Astrocyte of the cerebellum (primary cell): Measurements from ENCODE around the gene ATG3.

ENCODE experiments used
- DNase-seq: peaks from one replicate; pipeline ENCODE4 v3.0.0-alpha.2; 2011; ENCODE audit warnings: low read depth
- H3K4me3 ChIP-seq: 2 replicates; pipeline ENCODE4 v1.5.1; 2011; ENCODE audit warnings: mild to moderate bottlenecking, low read depth, low read length, moderate library complexity
- in situ Hi-C: cut with HindIII; loops from 2 replicates; pipeline ENCODE4 v1.10.0; 2017; ENCODE audit warnings: low sequenced_read_pairs
- TF ChIP-seq, protein P1 (sequence below): IDR thresholded peaks from 2 replicates; pipeline ENCODE4 v1.5.1; 2012; ENCODE audit warnings: low read length, low read depth, moderate library complexity, mild to moderate bottlenecking; ENCODE audit errors: missing control alignments

ATG3 gene

DNA sequence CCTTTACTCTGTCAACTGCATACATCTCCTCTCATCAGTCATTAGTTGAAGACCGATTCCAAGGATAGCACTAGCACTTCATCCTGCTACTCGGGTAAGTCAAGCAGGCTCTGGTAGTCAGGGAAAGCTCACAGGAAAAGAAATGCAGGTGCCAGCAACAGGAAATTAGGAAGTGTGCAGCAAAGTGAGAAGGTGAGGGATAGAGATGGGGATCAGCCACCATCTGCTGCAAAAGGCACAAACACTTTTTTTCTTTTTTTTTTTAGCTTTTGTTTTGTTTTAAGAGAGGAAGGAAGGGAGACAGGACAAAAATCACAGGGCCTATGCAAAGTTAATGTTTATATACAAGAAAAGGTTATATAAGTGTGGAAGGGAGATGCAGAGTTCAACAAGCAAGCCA lies 53.5 kb downstream of the ATG3 start:
- in situ Hi-C loops, result loop anchor here (25.0 kb wide), 1 partner anchor 171 kb away; the partner anchor contains the start of gene CD200
- DNase-seq, result no peak
- TF ChIP-seq, protein P1, sequence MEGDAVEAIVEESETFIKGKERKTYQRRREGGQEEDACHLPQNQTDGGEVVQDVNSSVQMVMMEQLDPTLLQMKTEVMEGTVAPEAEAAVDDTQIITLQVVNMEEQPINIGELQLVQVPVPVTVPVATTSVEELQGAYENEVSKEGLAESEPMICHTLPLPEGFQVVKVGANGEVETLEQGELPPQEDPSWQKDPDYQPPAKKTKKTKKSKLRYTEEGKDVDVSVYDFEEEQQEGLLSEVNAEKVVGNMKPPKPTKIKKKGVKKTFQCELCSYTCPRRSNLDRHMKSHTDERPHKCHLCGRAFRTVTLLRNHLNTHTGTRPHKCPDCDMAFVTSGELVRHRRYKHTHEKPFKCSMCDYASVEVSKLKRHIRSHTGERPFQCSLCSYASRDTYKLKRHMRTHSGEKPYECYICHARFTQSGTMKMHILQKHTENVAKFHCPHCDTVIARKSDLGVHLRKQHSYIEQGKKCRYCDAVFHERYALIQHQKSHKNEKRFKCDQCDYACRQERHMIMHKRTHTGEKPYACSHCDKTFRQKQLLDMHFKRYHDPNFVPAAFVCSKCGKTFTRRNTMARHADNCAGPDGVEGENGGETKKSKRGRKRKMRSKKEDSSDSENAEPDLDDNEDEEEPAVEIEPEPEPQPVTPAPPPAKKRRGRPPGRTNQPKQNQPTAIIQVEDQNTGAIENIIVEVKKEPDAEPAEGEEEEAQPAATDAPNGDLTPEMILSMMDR, result no peak
- no peak overlapping the region for H3K4me3 ChIP-seq

DNA sequence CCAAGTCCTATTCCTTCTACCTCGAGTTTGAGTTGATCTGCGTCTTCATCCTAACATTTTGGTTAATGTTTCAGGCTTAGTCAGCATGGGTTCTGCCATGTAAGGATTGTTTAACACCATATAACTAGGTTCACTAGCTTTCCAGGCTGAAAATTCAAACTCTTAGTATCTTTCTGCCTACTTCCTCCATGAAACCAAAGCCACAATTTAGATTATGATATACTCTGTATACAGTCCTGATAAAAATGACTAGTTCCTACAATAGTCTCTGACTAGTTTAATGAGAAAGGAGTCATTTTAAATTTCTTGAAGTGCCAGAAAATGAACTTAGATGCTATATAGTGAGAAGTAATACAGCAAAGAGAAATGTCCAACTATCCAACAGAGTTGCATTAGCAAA lies 55.9 kb downstream of the ATG3 start:
- no peak for DNase-seq
- in situ Hi-C loops, result loop anchor here (25.0 kb wide), 1 partner anchor 169 kb away; the partner anchor contains the start of gene CD200
- H3K4me3 ChIP-seq, result no peak overlapping the region
- TF ChIP-seq, protein P1, result no peak

DNA sequence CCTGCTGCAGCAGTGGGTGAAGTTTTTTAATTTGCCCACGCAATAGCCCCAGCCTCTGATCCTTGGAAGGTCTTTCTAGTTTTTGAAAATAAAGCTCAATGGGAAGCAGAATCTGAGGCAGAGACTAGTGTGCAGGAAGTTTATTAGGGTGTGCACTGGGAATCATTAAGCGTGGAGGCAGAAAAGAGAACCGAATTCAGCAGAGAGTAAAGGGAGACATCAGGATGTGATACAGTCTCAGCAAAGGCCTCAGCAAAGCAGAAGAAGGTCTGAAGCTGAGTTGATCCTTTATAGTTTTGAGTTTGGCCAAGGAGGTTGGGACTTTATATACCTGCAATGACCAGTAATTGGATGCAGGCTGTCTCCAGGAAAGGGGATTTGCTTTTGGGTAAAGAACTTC lies 57.6 kb downstream of the ATG3 start:
- TF ChIP-seq, protein P1, result no peak
- DNase-seq, result no peak
- in situ Hi-C loops, result loop anchor here (25.0 kb wide), 1 partner anchor 167 kb away; the partner anchor contains the start of gene CD200
- H3K4me3 ChIP-seq, result no peak overlapping the region

DNA sequence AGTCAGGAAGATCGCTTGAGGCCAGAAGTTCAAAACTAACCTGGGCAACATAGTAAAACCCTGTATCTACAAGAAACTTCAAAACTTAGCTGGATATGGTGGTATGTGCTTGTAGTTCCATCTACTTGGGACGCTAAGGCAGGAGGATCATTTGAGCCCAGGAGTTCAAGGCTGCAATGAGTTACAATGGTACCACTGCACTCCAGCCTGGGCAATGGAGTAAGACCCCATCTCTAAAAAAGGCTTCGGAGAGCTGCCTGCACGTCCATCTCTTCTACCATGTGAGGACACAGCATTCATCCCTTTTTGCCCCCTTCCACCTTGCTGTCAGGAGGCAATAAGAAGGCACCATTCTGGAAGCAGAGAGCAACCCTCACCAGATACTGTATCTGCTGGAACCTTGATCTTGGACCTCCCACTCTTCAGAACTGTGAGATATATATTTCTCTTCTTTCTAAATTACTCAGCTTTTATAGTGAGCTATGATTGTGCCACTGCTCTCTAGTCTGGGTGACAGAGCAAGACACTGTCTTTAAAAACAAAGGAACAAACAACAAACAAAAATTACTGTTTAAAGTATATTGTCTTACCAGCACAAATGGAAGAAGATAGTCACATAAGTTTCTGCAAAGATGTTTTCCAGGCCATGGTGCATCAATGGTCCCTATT lies 58.3 kb downstream of the ATG3 start:
- DNase-seq, result no peak
- no peak overlapping the region for H3K4me3 ChIP-seq
- in situ Hi-C loops, result loop anchor here (25.0 kb wide), 1 partner anchor 166 kb away; the partner anchor contains the start of gene CD200
- TF ChIP-seq, protein P1, result no peak

DNA sequence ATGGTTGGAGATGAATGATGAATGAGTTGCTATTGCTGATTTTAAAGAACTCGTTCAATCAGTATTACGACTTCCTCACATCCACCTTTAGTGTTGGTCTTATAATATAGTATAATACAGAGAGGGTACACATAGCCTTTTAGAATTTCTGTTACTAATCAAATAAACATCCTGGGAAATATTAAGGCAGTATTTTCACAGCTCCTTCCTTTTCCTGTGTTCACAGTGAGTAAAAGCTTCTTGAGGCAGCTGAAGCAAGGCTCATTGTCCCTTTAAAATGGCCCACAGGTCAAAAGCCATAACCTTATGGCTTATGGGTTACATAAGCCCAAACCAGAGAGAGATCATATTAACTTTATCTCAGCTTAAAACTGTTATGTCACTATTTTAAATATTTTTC lies 61.1 kb downstream of the ATG3 start:
- no peak overlapping the region for H3K4me3 ChIP-seq
- in situ Hi-C loops, result loop anchor here (25.0 kb wide), 1 partner anchor 163 kb away; the partner anchor contains the start of gene CD200
- DNase-seq, result no peak
- TF ChIP-seq, protein P1, result no peak

DNA sequence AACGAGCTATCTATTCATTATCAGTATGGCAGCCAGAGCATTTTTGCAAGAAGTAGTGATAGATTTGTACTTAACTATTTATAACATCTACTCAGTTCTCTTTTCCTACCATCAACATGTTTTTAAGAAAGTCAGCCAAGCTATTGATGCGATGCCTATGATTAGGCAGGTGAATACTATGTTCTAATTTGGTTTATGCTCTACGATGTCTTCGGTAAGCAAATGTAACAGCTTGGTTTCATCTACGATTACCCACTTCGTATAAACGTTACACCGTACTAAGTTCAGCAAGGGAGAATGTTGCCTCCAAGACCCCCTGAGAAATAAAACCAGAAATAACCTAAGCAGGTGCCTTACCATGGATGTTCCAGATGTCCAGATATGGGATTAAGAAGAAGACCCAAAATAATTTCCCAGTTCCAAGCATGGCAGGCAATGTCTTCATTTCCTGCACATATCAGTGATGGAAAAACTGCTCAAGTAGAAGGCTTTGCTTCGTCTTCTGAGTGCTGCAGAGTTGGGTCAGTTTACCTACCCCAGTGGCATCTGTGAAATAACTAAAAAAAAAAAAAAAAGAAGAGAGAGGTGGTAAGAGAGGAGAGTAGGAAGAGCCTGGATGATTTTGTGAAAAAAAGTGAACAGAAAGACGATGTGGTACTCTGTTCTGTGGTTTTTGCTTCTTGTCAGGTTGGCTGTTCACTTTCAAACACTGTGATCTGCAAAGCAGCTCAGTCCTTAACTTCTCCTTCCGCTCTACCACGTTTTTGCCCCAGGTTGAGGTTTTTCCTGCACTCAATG lies 62.6 kb downstream of the ATG3 start, which contains the start of gene BTLA:
BTLA (minus strand) TSS at position 559 of the 798 bp plus-strand sequence; CDS start at position 445, 114 bp downstream.
- no peak within 1 kb of the TSS for H3K4me3 ChIP-seq
- in situ Hi-C loops, result no loop called here
- TF ChIP-seq, protein P1, result no peak
- DNase-seq, result no peak
